GM23338 (cell line): ENCODE measurements around the gene TANGO2. TPM values are rescaled to one million over a fixed set of nuclear protein-coding genes. Genes with fewer than 3 reads are reported as not detected.
A peak's percentile ranks its signal among the peaks of the same experiment; 100 is the strongest.

Source experiments
- ATAC-seq: fragments of 200-7000 bp; cut with Tn5 transposase; 3 replicates; pipeline ENCODE4 v1.9.1; 2020
- DNase-seq: peaks from one replicate; pipeline ENCODE4 v3.0.0-alpha.2; 2015; ENCODE audit warnings: low spot score
- H2AFZ ChIP-seq: fragments of 200-600 bp; sonication (generic); 2 replicates; pipeline ENCODE4 v1.8.0; 2016; ENCODE audit warnings: antibody characterized with exemption, mild to moderate bottlenecking, moderate library complexity
- H3F3A ChIP-seq: fragments of 200-600 bp; sonication (generic); replicated peaks from 2 replicates; pipeline ENCODE4 v1.8.0; 2017; ENCODE audit warnings: antibody characterized with exemption, mixed run types, low read depth
- H3K27ac ChIP-seq: fragments of 200-600 bp; sonication (generic); 2 replicates; pipeline ENCODE4 v1.6.1; 2016; ENCODE audit warnings: low read depth
- H3K27me3 ChIP-seq: fragments of 200-600 bp; sonication (generic); 2 replicates; pipeline ENCODE4 v1.8.0; 2016; ENCODE audit warnings: mild to moderate bottlenecking, mixed run types, moderate library complexity; ENCODE audit not compliant: insufficient read depth
- H3K36me3 ChIP-seq: fragments of 200-600 bp; sonication (generic); 2 replicates; pipeline ENCODE4 v1.8.0; 2016; ENCODE audit warnings: mild to moderate bottlenecking; ENCODE audit not compliant: insufficient read depth
- H3K4me1 ChIP-seq: fragments of 200-600 bp; sonication (generic); 2 replicates; pipeline ENCODE4 v1.8.0; 2016; ENCODE audit warnings: mild to moderate bottlenecking, moderate library complexity; ENCODE audit not compliant: insufficient read depth
- H3K4me2 ChIP-seq: fragments of 200-600 bp; sonication (generic); 2 replicates; pipeline ENCODE4 v1.7.1; 2017; ENCODE audit warnings: mixed run types
- H3K4me3 ChIP-seq: fragments of 200-600 bp; sonication (generic); 2 replicates; pipeline ENCODE4 v1.6.1; 2016; ENCODE audit warnings: mixed run types
- H3K79me2 ChIP-seq: fragments of 200-600 bp; sonication (generic); replicated peaks from 2 replicates; pipeline ENCODE4 v1.8.0; 2017; ENCODE audit warnings: mild to moderate bottlenecking; ENCODE audit not compliant: insufficient read depth
- H3K9me2 ChIP-seq: fragments of 200-600 bp; sonication (generic); 2 replicates; pipeline ENCODE4 v1.8.0; 2017; ENCODE audit not compliant: insufficient read depth
- H4K20me1 ChIP-seq: fragments of 200-600 bp; sonication (generic); replicated peaks from 2 replicates; pipeline ENCODE4 v1.8.0; 2017; ENCODE audit warnings: mild to moderate bottlenecking; ENCODE audit not compliant: insufficient read depth
- H3K27ac Mint-ChIP-seq: 2 replicates; pipeline ENCODE4 v1.8.0; 2020; ENCODE audit warnings: inconsistent platforms, mild to moderate bottlenecking, moderate library complexity, mixed read lengths
- H3K27me3 Mint-ChIP-seq: 3 replicates; pipeline ENCODE4 v1.8.0; 2022; ENCODE audit warnings: low read depth, mild to moderate bottlenecking, moderate library complexity, mixed read lengths, inconsistent platforms; ENCODE audit not compliant: insufficient read depth, poor library complexity
- H3K36me3 Mint-ChIP-seq: 3 replicates; pipeline ENCODE4 v1.8.0; 2021; ENCODE audit warnings: low read depth, mild to moderate bottlenecking, inconsistent platforms, moderate library complexity, mixed read lengths
- H3K4me1 Mint-ChIP-seq: 3 replicates; pipeline ENCODE4 v1.8.0; 2020; ENCODE audit warnings: mild to moderate bottlenecking, inconsistent platforms, mixed read lengths
- H3K4me3 Mint-ChIP-seq: 3 replicates; pipeline ENCODE4 v1.8.0; 2021; ENCODE audit warnings: moderate library complexity, mild to moderate bottlenecking, inconsistent platforms, mixed read lengths
- H3K9me3 Mint-ChIP-seq: 3 replicates; pipeline ENCODE4 v1.8.0; 2020; ENCODE audit warnings: moderate library complexity, mild to moderate bottlenecking, inconsistent platforms, mixed read lengths
- CREB1 ChIP-seq: fragments of 250-450 bp; sonication (Bioruptor Pico); IDR thresholded peaks from 2 replicates; pipeline ENCODE4 v1.5.0; 2020; ENCODE audit warnings: low read depth, mild to moderate bottlenecking, moderate library complexity
- JUNB ChIP-seq: IDR thresholded peaks from one replicate; pipeline ENCODE4 v1.6.1; 2016; ENCODE audit warnings: antibody characterized with exemption; ENCODE audit not compliant: unreplicated experiment
- ZNF114 ChIP-seq: fragments of 250-450 bp; sonication (Bioruptor Pico); IDR thresholded peaks from 2 replicates; pipeline ENCODE4 v1.5.0; 2020; ENCODE audit warnings: mild to moderate bottlenecking, moderate library complexity
- polyA plus RNA-seq: library from polyadenylated mRNA; unstranded; fragments of >200 nt; fragmentation: Nextera tagmentation; extraction: Ambion mirVana; gene quantifications from 2 replicates; pipeline ENCODE4 v1.2.1, GENCODE V29; 2016
- total RNA-seq: library from RNA; depleted of rRNA; stranded (reverse); fragments of >200 nt; shearing (Covaris generic); gene quantifications from 2 replicates; pipeline ENCODE4 v1.2.3, GENCODE V29; 2014
- TF ChIP-seq, protein P1 (sequence below): IDR thresholded peaks from 2 replicates; pipeline ENCODE4 v1.6.1; 2016; ENCODE audit warnings: antibody characterized with exemption
- TF ChIP-seq, protein P2 (sequence below), 2 experiments: fragments of 200-600 bp in 1 of 2; sonication (generic) in 1 of 2; conservative IDR thresholded peaks; 2 replicates each; pipeline versions ENCODE4 v1.5.1 to v1.6.1; 2016 to 2017; ENCODE audit warnings: antibody characterized with exemption in 2 of 2, low read depth in 2 of 2, mild to moderate bottlenecking in 2 of 2, moderate library complexity in 1 of 2
- TF ChIP-seq, protein P3 (sequence below): IDR thresholded peaks from one replicate; pipeline ENCODE4 v1.6.1; 2018; ENCODE audit warnings: antibody characterized with exemption; ENCODE audit not compliant: unreplicated experiment

Gene TANGO2
- total and polyA plus RNA-seq, 2 experiments from 2014 or later = 6.9 to 15.0 TPM

DNA sequence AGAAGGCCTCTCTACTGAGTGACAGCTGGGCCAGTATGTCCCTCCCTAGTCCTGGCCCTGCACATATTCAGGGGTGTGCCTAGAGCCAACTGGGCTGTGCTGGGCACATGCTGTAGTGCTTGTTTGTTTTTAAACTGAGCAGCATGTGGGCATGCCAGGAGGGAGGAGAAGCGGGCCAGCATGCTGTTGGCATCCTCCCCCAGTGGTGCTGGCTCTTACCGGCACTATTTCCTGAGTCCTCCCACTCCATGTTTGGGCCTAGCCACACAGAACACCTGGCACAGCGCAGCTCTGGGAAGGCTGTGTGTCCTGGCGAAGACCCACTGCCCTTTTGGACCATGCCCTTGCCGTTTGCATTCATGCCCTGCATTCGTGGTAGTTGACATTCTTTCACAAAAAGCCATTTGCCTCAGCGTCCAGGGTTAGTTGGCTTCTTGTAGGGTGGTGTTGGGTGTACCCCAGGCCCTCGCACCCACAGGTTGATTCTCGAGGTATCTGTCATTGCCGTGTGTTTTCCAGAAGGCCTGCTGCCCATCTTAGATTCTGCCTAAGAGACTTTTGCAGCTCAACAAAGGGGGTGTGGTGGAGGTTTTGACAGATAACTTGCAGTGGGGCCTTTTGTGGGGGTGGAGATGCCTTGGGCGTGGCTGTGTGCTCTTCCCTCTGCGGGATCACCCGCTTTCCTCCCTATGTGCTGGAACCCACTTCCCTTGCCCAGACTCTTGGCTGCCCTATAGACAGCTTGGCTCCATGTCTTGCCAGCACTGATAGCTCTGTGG, 72.7 kb downstream of the TANGO2 start:
- no peak overlapping the region for H3K4me3 ChIP-seq
- peaks cover 20% of the 10 kb centered on the region for H3F3A ChIP-seq
- Mint-ChIP-seq H3K4me1 (no peaks in the 10 kb centered on the region), H3K36me3 (peaks cover 99% of the 10 kb centered on the region), H3K27ac (no peak overlapping the region), H3K4me3 (no peak overlapping the region), H3K27me3 (peaks cover 8% of the 10 kb centered on the region), H3K9me3 (no peaks in the 10 kb centered on the region)
- H3K4me2 ChIP-seq = no peak overlapping the region
- TF ChIP-seq, protein P1, sequence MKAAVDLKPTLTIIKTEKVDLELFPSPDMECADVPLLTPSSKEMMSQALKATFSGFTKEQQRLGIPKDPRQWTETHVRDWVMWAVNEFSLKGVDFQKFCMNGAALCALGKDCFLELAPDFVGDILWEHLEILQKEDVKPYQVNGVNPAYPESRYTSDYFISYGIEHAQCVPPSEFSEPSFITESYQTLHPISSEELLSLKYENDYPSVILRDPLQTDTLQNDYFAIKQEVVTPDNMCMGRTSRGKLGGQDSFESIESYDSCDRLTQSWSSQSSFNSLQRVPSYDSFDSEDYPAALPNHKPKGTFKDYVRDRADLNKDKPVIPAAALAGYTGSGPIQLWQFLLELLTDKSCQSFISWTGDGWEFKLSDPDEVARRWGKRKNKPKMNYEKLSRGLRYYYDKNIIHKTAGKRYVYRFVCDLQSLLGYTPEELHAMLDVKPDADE = no peak
- no peak for TF ChIP-seq CREB1 (CRISPR knock-in tag)
- TF ChIP-seq JUNB = no peak
- H2AFZ ChIP-seq = no peak overlapping the region
- H3K27me3 ChIP-seq = no peaks in the 10 kb centered on the region
- peaks cover 32% of the 10 kb centered on the region for H3K79me2 ChIP-seq
- H4K20me1 ChIP-seq = peaks cover 41% of the 10 kb centered on the region
- no peaks in the 10 kb centered on the region for H3K4me1 ChIP-seq
- H3K36me3 ChIP-seq = peaks cover 60% of the 10 kb centered on the region
- ATAC-seq = no peak
- no peaks in the 10 kb centered on the region for H3K9me2 ChIP-seq
- DNase-seq = no peak
- no peak overlapping the region for H3K27ac ChIP-seq

DNA sequence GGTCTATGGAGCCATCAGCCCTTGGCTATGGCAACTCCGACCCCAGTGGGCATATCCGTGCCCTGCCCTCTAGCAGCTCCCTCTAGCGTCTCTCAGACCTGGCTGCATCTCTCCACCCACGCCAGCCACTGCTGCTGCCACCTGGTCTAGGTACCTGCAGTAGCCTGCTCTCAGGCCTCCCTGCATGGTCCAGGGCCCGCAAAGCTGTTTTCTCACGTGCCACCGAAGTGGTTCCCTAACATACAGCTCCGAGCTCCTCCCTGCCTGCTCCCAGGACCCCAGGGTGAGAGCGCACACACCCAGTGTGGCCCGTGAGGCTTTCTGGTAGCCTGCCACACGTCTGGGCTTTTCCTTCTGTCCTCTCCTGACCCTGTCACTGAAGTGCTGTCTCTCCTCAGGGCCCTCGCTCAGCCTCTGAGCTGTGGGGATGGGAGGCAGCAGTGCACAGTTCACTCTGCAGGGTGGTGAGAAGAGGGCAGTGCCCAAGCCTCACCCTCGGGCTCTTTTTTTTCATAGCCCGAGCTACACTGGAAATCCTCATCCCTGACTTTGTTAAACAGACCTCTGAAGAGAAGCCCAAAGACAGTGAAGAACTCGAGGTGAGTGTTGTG, 73.4 kb downstream of the TANGO2 start:
- Mint-ChIP-seq H3K9me3 (no peaks in the 10 kb centered on the region), H3K27ac (no peak overlapping the region), H3K4me1 (no peaks in the 10 kb centered on the region; the same call in 1 of the 3 replicates), H3K36me3 (peaks cover 99% of the 10 kb centered on the region), H3K4me3 (no peak overlapping the region), H3K27me3 (peaks cover 8% of the 10 kb centered on the region)
- peak; percentile 51; the same call in 2 of the 3 replicates for ATAC-seq
- DNase-seq = no peak
- Histone ChIP-seq H3K9me2 (no peaks in the 10 kb centered on the region), H3K36me3 (peaks cover 57% of the 10 kb centered on the region), H3F3A (peaks cover 16% of the 10 kb centered on the region), H2AFZ (no peak overlapping the region), H3K4me2 (no peak overlapping the region), H4K20me1 (peaks cover 34% of the 10 kb centered on the region), H3K27me3 (no peaks in the 10 kb centered on the region), H3K79me2 (peaks cover 38% of the 10 kb centered on the region), H3K4me3 (no peak overlapping the region), H3K4me1 (no peaks in the 10 kb centered on the region), H3K27ac (no peak overlapping the region)
- TF ChIP-seq, protein P2, sequence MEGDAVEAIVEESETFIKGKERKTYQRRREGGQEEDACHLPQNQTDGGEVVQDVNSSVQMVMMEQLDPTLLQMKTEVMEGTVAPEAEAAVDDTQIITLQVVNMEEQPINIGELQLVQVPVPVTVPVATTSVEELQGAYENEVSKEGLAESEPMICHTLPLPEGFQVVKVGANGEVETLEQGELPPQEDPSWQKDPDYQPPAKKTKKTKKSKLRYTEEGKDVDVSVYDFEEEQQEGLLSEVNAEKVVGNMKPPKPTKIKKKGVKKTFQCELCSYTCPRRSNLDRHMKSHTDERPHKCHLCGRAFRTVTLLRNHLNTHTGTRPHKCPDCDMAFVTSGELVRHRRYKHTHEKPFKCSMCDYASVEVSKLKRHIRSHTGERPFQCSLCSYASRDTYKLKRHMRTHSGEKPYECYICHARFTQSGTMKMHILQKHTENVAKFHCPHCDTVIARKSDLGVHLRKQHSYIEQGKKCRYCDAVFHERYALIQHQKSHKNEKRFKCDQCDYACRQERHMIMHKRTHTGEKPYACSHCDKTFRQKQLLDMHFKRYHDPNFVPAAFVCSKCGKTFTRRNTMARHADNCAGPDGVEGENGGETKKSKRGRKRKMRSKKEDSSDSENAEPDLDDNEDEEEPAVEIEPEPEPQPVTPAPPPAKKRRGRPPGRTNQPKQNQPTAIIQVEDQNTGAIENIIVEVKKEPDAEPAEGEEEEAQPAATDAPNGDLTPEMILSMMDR (conservative IDR thresholded peaks at IDR 0.05; ENCODE audit: low read depth in 2 of 2) = peak in 1 of 2 experiments; percentile 15; a peak in 1 of 4 replicates
- TF ChIP-seq JUNB = no peak

DNA sequence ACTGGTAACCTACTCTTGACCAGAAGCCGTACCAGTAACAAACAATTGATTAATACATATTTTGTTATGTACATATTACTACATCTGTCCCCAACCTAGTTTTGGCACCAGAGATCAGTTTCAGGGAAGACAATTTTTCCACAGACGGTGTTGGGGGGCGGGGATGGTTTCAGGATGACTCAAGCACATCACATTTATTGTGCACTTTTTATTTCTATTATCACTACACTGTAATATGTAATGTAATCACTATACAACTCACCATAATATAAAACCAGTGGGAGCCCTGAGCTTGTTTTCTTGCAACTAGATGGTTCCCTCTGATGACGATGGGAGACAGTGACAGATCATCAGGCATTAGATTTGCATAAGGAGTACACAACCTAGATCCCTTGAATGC, 74.6 kb downstream of the TANGO2 start:
- Histone ChIP-seq H3K9me2 (no peaks in the 10 kb centered on the region), H3K4me1 (no peaks in the 10 kb centered on the region), H3K36me3 (peaks cover 47% of the 10 kb centered on the region), H3K4me3 (no peak overlapping the region), H3K4me2 (no peak overlapping the region), H3F3A (peaks cover 20% of the 10 kb centered on the region), H2AFZ (no peak overlapping the region), H3K27ac (no peak overlapping the region), H3K27me3 (no peaks in the 10 kb centered on the region), H4K20me1 (peaks cover 43% of the 10 kb centered on the region), H3K79me2 (peaks cover 49% of the 10 kb centered on the region)
- TF ChIP-seq ZNF114 (CRISPR knock-in tag) = no peak
- TF ChIP-seq, protein P3, sequence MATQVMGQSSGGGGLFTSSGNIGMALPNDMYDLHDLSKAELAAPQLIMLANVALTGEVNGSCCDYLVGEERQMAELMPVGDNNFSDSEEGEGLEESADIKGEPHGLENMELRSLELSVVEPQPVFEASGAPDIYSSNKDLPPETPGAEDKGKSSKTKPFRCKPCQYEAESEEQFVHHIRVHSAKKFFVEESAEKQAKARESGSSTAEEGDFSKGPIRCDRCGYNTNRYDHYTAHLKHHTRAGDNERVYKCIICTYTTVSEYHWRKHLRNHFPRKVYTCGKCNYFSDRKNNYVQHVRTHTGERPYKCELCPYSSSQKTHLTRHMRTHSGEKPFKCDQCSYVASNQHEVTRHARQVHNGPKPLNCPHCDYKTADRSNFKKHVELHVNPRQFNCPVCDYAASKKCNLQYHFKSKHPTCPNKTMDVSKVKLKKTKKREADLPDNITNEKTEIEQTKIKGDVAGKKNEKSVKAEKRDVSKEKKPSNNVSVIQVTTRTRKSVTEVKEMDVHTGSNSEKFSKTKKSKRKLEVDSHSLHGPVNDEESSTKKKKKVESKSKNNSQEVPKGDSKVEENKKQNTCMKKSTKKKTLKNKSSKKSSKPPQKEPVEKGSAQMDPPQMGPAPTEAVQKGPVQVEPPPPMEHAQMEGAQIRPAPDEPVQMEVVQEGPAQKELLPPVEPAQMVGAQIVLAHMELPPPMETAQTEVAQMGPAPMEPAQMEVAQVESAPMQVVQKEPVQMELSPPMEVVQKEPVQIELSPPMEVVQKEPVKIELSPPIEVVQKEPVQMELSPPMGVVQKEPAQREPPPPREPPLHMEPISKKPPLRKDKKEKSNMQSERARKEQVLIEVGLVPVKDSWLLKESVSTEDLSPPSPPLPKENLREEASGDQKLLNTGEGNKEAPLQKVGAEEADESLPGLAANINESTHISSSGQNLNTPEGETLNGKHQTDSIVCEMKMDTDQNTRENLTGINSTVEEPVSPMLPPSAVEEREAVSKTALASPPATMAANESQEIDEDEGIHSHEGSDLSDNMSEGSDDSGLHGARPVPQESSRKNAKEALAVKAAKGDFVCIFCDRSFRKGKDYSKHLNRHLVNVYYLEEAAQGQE = no peak
- Mint-ChIP-seq H3K4me3 (no peak overlapping the region), H3K36me3 (peaks cover 99% of the 10 kb centered on the region), H3K9me3 (no peaks in the 10 kb centered on the region), H3K27me3 (peaks cover 11% of the 10 kb centered on the region), H3K27ac (no peak overlapping the region), H3K4me1 (peaks cover 9% of the 10 kb centered on the region)
- no peak for ATAC-seq
- DNase-seq = no peak
